ENCODE measurements around the gene NR2C2.

The NR2C2 gene

DNA sequence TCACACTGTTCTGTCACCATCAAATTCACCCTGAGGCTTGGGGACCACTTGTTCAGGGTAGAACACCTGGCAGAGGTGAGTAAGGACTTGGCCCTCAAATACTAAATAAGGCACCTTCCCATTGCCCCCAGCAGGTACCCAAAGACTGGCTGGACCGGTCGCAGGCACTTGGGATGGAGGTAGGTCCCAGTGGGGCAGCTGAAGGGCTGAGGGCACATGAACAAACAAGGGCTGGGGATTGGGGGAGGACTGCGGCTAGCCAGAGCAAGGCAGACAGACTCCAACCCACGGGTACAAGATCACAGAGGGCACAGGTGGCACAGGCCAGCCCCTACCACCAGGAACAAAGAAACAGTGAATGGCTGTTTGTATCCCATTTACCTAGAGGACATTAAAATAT lies 115.9 kb downstream of the NR2C2 start:
- TF ChIP-seq, protein P1, sequence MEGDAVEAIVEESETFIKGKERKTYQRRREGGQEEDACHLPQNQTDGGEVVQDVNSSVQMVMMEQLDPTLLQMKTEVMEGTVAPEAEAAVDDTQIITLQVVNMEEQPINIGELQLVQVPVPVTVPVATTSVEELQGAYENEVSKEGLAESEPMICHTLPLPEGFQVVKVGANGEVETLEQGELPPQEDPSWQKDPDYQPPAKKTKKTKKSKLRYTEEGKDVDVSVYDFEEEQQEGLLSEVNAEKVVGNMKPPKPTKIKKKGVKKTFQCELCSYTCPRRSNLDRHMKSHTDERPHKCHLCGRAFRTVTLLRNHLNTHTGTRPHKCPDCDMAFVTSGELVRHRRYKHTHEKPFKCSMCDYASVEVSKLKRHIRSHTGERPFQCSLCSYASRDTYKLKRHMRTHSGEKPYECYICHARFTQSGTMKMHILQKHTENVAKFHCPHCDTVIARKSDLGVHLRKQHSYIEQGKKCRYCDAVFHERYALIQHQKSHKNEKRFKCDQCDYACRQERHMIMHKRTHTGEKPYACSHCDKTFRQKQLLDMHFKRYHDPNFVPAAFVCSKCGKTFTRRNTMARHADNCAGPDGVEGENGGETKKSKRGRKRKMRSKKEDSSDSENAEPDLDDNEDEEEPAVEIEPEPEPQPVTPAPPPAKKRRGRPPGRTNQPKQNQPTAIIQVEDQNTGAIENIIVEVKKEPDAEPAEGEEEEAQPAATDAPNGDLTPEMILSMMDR (conservative IDR thresholded peaks at IDR 0.05; ENCODE audit: low read depth) = no peak
- CTCF ChIA-PET = no interaction called here
- DNase-seq (ENCODE audit: low spot score) = no peak
- POLR2A ChIA-PET (ENCODE audit: low non-redundant PET) = no interaction called here
- peak overlapping the region; percentile 78 for H3K27ac ChIP-seq

DNA sequence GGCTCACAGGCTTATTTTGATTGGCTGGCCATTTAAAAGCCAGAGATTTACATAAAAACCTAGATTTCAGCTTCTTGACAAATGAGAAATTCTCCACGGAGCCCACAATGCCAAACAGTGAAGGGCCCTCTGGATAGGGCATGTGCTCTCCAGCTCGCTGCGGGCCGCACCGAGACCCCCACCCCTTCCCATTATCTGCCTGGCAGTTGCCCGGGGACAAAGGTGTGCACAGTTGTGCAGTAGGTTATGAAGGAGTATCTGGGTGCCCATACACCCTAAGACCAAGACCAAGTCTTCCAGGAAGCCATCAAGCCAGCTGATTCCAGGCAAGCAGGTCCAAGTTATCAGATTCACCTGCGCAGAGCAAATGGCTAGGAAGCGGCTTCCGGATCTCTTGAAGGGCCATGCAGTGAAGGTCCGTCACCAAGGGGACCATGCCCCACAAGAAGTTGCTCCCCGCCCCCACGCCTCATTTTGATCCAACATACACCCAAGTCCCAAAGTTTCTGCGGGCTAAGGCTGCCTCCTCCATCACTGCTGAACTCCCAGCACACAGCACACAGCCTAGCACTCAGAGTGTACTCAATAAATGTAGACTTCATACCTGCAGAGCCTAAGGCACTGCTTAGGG lies 116.4 kb downstream of the NR2C2 start:
- POLR2A ChIA-PET (ENCODE audit: low non-redundant PET) = interaction anchor here (0.6 kb wide), 1 partner anchor 22 kb away, joined by 3 read pairs; no protein-coding TSS in a partner anchor
- CTCF ChIA-PET = no interaction called here
- H3K27ac ChIP-seq = peak overlapping the region; percentile 78
- TF ChIP-seq, protein P1 (conservative IDR thresholded peaks at IDR 0.05; ENCODE audit: low read depth) = no peak
- no peak for DNase-seq (ENCODE audit: low spot score)

DNA sequence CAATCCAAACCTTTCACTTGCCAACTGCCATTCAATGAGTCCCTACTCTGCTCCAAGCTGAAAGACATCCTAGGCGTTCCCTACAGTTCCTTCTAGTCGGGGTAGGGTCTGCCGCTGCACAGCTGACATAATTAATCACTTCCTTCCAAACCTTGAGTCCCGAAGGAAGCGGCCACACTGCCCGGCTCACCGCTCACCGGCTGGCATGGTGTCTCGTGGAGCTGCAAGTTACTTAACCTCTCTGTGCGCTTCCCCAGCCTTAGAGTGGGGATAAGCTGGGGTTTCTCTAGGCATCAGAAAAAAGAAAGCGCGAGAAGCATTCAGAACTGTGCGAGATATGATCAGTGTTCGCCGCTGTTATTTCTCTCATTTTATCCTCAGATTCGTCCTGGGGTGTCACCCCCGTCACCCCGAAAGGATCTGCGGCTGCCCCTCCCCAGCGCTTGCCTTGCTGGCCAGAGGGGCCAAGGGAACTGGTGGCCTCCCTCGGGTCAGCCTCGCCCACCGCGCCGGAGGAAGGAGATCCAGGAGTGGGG lies 117.0 kb downstream of the NR2C2 start:
- TF ChIP-seq, protein P1 (conservative IDR thresholded peaks at IDR 0.05; ENCODE audit: low read depth) = no peak
- CTCF ChIA-PET = no interaction called here
- POLR2A ChIA-PET (ENCODE audit: low non-redundant PET) = interaction anchor here (0.6 kb wide), 1 partner anchor 23 kb away, joined by 3 read pairs; no protein-coding TSS in a partner anchor
- peak; percentile 19 for DNase-seq (ENCODE audit: low spot score)
- peak overlapping the region; percentile 78 for H3K27ac ChIP-seq

DNA sequence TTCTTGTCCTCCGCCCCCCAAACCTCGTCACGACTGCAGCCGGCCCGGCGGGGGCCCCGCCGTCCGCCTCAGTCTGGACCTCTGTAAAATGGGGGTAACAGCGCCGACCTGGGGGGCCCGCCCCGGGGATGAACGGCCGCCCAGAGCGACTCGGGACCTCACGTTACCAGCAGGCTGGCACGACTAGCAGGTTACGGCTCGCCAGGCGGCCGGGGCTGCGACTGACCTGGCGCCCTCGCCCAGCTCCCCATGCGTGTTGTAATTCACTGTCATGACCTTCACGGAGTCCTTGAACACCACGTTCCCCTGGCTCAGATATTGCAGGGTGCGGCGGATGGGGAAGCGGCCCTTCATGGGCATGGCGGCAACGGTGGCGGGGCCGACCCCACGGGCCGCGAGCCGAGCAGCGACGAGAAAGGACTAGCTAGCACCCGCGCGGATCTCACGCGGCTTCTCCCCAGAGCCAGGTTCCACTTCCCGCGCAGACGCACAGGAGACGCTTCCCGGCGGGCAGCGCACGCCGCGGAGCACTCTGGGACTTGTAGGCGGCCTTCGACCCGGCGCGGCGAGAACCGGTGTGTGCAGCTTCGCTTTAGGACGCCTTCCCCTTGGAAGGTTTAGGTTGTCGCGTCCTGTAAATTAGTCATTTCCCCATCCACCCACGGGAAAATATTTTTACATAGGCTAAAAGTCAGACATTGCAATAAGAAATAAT lies 117.6 kb downstream of the NR2C2 start, which contains the start of gene MRPS25:
Gene MRPS25, minus strand, starts transcription at position 481 of the 715 bp plus-strand sequence. Its CDS starts 121 bp downstream, at position 360.
- ChIA-PET POLR2A (ENCODE audit: low non-redundant PET) (interaction anchor here (0.6 kb wide), 1 partner anchor 17 kb away, joined by 3 read pairs; no protein-coding TSS in a partner anchor), CTCF (interaction anchor here (0.7 kb wide), 1 partner anchor 1788 kb away, joined by 3 read pairs; no protein-coding TSS in a partner anchor)
- TF ChIP-seq, protein P1 (conservative IDR thresholded peaks at IDR 0.05; ENCODE audit: low read depth) = no peak
- peak within 1 kb of the TSS; percentile 78 for H3K27ac ChIP-seq
- peak; percentile 83 for DNase-seq (ENCODE audit: low spot score)

DNA sequence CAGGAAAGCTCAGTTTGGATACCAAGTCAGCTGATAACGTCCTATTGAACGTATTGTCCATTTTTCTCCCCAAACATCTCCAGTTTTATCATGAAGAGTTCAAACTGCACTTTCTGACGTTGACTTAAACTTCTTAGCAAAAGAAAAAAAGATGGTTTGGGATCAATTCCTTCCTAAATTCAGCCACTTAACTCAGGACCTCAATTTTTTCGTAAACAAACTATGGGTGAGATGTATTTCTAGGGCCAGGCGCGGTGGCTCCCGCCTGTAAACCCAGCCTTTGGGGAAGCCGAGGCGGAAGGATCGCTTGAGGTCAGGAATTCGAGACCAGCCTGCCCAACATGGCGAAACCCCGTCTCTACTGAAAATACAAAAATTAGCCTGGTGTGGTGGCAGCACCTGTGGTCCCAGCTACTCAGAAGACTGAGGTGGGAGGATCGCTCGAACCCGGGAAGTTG lies 118.2 kb downstream of the NR2C2 start:
- TF ChIP-seq, protein P1 (conservative IDR thresholded peaks at IDR 0.05; ENCODE audit: low read depth) = no peak
- CTCF ChIA-PET = interaction anchor here (0.7 kb wide), 1 partner anchor 1788 kb away, joined by 3 read pairs; no protein-coding TSS in a partner anchor
- POLR2A ChIA-PET (ENCODE audit: low non-redundant PET) = interaction anchor here (0.6 kb wide), 1 partner anchor 18 kb away, joined by 3 read pairs; no protein-coding TSS in a partner anchor
- peak overlapping the region; percentile 78 for H3K27ac ChIP-seq
- no peak for DNase-seq (ENCODE audit: low spot score)

DNA sequence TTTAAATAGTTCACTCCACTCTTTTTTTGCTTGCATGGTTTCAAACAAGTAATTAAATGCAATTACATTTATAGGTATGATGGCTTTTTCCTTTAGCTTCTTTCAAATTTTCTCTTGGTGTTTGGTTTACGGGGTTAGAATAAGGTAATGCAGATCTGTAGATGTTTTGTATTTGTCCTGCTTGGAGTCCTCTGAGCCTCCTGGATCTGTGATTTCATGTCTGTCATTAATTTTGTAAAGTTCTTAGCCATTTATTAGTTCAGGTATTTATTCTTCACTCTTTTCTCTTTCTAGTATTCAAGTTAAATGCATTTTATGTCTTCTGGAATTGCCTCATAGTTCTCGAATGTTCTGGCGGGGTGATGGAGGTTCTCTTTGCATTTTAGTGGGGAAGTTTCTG lies 119.1 kb downstream of the NR2C2 start:
- no peak for DNase-seq (ENCODE audit: low spot score)
- ChIA-PET POLR2A (ENCODE audit: low non-redundant PET) (no interaction called here), CTCF (no interaction called here)
- H3K27ac ChIP-seq = no peak overlapping the region
- TF ChIP-seq, protein P1 (conservative IDR thresholded peaks at IDR 0.05; ENCODE audit: low read depth) = no peak
